Hepatocyte (in vitro differentiated cells): Measurements from ENCODE around the gene PRRT4.

Source experiments
- CTCF ChIP-seq: fragments of 200-600 bp; sonication (generic); IDR thresholded peaks from 2 replicates; pipeline ENCODE4 v1.5.1; 2016; ENCODE audit warnings: antibody characterized with exemption, mild to moderate bottlenecking; ENCODE audit not compliant: poor library complexity
- EZH2 ChIP-seq: fragments of 200-600 bp; sonication (generic); IDR thresholded peaks from 2 replicates; pipeline ENCODE4 v1.6.1; 2016; ENCODE audit warnings: antibody characterized with exemption, mild to moderate bottlenecking, borderline replicate concordance

DNA sequence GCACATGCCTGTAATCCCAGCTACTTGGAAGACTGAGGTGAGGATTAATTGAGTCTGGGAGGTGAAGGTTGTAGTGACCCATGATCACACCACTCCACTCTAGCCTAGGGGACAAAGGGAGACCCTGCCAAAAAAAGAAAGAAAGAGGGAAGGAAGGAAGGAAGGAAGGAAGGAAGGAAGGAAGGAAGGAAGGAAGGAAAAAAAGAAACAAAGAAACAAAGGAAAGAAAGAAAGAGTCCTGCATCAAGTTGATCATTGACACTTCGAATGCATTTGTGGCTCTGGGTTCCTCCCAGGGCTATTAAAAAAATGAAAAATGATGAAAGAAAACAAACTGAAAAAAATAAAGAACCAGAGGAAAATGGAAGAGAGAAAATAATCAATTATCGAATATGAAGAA, 3.9 kb upstream of the PRRT4 start:
- no peak for TF ChIP-seq EZH2
- no peak for TF ChIP-seq CTCF
